OCI-M2 (cell line): Measurements from ENCODE around the gene CIAO3.
"Not testable (repeated sequence)": the region's sequence is repeated elsewhere in the genome, so short reads cannot be mapped to it uniquely, and the experiment has no call there.

Experiments
- DNase-seq: peaks from one replicate; lab custom pipeline; 2025; ENCODE audit not compliant: unreplicated experiment; lab: John Stamatoyannopoulos, UW

The CIAO3 gene

DNA sequence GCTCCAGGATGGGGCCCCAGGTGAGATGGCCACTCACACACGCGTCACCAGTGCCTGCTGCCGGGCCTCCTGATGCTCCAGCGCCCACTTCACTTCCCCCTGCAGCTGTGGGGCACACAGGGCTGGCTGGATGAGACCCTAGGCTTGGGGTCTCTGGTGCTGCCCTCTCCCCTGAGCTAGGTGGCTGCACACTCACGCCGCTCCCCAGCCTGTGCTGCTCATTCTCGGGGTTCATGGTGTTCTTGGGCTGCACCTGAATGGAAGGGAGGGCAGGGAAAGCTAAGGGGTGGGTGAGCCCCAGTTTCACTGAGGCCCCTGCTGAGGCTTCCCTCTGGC is 15.8 kb downstream of the CIAO3 start:
- no peak for DNase-seq

DNA sequence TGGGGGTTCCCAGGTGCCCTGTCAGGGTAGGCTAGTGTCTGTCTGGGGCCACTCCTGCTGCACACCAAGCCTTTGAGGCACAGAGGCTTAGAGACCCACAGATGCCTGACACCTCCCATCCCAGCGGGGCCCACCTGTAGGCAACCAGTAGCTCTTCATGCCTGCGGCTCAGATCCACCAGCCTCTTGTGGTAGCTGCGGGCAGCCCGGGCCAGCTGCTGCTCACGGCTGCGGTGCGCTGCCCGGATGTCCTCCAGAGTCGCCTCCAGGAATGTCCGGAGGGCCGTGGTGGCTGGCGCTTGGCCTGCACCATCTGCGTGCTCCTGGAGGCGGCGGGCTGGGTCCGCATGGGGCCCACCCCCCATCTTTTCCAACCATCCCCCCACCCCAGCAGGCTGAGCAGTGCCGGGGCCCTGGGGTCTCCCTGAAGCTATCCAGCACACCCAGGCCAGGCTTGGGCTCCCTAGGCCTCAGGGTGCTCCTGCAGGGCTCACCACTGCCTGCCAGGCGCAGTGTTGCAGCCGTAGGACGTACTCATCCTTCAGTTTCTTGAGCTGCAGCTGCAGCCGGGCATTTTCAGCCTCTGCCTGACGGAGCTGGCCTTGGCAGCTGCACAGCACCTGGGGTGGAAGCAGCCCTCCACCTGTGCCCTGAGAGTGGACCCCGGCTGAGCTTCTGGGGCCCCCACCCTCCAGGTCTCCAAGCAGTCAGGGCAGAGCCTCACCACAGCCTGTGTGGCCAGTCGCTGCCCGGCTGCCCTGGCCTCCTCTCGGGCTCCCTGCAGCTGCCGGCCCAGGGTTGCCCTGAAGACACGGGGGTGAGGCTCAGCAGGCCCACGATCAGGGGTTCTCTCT is 16.4 kb downstream of the CIAO3 start:
- DNase-seq: no peak

DNA sequence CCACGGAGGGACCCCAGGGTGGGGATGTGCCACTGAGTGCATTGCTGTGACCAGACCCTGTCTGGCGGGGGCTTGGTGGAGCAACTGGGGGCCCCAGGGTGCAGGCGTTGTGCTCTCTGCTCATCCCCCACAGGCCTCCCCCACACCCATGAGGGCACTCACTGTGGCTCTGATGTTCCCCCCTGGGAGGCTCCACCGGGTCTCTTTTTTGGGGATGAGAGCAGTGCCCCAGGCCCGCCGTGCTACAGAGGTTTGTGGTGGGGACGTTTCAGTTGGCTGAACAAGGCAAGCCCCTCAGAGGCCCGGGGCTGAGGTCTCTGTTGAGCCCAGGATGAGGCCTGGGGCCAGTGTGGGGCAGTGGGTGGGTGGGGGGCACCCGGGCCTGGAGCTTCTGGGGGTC is 17.1 kb downstream of the CIAO3 start:
- DNase-seq: no peak

DNA sequence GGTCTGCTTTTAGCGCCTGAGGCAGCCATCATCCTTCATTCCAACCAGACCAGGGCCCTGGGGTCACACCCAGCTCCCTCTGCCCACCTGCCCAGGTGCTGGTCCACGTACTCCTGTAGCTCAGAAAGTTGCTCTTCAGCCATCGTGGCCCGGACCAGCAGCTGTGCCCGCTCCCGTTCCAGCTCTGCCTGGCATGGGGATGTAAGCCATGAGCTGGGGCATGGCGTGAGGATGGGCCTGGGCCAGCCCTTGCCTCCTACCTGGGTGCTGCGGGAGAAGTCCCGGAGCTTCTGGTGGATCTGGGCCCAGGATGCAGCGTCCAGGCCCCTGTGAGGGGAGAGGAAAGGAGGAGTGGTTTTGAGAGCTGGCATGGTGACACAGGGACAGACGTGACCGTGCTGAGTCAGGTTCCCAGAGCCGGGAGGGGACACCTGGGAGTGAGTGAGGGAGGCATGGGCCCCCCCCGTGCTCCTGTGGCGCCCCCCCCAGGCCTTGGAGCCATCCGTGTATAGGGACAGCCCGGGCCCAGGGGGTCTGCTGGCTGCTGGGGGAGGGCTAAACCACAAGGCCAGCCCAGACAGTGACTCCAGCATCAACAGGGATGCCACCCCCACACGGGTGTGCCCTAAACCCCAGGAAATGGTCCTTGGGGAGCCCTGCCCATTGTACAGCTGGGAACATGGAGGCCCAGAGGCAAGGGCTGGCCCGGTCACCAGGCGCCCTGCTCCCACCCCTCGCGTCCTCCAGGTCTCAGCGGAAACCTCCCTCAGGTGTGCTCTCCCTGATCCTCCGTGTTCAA is 17.8 kb downstream of the CIAO3 start:
- DNase-seq: no peak

DNA sequence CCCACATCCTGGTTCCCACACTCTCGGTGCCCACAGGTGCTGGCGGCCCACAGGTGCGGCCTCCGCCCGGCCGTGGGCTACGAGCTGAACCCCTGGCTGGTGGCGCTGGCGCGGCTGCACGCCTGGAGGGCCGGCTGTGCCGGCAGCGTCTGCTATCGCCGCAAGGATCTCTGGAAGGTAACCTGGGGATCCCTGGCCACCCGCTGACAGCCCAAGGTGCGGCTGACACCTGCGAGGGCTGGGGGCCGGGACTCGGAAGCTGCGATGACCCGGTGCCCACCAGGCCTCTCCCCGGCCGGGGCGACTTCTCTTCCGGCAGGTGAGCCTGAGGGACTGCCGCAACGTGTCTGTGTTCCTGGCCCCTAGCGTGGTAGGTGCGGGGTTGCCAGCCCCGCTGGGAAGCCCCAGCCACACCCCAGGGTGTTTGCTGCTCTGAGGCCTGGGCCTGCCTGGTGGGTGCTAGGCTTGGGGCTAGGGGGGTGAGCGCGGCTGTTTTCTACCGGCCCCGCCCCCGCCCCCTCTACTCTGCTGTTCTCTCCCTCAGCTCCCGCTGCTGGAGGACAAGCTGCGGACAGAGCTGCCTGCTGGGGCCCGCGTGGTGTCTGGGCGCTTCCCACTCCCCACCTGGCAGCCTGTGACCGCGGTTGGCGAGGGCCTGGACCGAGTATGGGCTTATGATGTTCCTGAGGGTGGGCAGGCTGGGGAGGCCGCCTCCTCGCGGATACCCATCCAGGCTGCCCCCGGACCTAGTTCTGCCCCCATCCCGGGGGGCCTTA is 18.8 kb downstream of the CIAO3 start:
- DNase-seq: no peak

DNA sequence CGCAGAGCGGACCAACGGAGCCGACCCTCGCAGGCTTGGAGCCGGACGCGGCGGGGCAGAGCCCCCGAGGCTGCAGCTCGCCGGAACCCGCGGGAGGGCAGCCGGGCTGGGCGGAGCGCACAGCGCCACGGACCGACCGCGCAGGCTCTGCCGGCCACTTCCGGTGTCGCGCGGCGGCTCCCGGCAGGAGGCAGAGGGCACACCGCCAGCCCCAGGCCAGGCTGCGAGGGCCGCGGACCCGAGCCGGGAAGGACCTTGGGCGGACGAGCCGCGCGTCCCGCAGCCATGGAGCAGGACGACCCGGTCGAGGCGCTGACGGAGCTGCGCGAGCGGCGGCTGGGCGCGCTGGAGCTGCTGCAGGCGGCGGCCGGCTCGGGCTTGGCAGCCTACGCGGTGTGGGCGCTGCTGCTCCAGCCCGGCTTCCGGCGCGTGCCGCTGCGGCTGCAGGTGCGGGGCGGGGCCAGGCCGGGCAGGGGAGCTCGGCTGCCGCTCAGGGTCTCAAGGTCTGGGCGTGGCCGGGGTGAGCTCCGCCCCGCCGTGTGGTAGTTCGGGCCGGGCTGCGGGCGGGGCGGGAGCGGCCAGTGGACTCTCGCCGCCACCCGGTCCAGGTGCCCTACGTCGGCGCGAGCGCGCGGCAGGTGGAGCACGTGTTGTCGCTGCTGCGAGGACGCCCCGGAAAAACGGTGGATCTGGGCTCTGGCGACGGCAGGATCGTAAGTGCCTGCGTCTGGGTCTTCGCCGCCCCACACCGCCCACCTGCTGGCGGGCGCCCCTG is 19.6 kb downstream of the CIAO3 start, which contains the start of gene ANTKMT:
Gene ANTKMT, plus strand, starts transcription at position 157 of the 775 bp plus-strand sequence. Its CDS starts 129 bp downstream, at position 286.
- peak; percentile 63 for DNase-seq

DNA sequence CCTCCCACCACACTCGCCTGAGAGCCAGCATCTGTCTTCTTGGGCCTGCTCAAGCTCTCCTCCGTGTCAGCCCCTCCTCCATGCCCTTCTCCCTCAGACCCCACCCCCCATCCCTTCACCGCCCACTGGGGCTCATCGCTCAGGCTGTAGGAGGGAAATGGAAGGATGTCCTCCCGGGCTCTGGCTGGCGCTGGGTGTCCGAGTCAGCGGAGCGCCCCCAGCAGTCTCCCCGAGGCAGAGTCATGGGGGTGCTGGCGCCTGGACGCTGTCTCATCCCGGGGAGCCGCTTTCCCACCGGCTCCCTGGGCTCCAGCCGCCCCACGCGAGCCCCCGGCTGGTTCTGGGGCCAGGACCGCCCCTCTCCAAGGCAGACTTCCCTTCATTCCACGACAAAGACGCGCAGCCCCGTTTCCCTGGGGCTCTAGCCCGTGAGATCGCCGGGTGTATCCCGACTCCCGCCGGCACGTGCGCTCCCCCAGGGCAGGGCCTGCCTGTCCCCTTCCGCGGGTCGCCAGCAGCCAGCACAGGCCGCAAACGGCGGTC is 20.3 kb downstream of the CIAO3 start:
- DNase-seq: no peak

DNA sequence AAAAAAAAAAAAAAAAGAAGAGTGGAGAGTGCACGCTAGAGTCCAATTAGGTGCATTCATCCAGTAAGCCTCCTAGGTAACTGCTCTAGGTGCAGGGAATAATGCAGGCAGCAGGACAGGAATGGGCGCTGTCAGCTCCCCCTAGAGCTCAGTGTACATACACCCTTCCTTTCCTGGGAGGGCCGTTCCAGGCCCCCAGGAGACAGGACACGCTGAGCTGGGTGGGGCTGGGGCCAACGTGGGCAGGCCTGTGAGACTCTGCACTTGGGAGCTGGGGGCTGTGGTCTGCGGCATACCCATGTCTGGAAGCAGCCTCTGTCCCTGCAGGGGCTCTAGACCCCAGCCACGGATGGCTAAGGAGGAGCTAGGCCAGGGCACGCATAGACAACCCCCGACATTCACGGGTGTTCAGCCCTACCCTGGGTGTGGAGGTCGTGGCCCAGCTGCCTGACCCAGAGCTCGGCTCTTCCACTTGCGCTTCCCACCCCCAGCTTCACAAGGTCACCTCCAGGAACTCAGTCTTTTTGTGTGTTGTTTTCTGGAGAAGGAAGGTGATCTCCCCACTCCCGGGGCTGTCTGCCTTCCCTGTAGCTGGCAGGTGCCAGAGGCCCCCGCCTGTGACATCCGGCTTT is 20.9 kb downstream of the CIAO3 start:
- DNase-seq: no peak

DNA sequence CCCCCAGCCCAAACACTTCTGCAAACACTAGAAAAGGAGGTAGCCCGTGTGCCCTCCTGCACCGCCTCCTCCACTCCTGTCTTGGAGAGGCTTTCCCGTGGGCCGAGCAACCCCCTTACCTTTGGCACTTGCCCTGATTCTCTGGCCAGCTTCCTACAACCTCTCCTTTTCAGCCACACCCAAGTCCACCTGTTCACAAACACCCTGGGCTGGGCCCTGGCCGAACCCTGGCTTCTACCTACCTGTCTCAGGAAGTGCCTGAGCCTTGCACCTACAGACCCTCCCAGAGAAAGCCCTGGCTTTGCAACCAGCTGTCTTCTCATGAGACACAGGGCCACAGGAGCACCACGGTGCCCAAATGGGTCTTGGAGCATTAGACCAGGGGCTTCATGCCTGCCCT is 21.9 kb downstream of the CIAO3 start:
- DNase-seq: no peak

DNA sequence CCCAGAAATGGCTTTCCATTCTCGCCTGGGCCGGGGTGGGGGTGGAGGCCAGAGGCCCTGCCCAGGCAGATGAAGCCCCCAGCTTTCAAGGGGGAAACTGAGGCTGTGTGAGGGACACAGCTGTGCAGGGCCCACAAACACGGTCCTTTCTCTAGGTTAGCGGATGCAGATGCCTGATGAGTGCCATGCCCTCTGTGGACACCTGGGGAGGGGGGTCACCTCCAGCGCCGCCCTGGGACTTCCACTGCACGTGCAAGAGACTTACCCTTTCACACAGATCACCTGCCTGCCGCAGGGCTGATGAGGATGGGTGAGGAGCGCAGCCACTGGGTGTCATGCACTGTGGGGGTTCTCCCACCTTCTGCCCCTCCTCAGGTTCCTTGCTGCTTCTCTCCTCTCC is 22.4 kb downstream of the CIAO3 start:
- no peak for DNase-seq

DNA sequence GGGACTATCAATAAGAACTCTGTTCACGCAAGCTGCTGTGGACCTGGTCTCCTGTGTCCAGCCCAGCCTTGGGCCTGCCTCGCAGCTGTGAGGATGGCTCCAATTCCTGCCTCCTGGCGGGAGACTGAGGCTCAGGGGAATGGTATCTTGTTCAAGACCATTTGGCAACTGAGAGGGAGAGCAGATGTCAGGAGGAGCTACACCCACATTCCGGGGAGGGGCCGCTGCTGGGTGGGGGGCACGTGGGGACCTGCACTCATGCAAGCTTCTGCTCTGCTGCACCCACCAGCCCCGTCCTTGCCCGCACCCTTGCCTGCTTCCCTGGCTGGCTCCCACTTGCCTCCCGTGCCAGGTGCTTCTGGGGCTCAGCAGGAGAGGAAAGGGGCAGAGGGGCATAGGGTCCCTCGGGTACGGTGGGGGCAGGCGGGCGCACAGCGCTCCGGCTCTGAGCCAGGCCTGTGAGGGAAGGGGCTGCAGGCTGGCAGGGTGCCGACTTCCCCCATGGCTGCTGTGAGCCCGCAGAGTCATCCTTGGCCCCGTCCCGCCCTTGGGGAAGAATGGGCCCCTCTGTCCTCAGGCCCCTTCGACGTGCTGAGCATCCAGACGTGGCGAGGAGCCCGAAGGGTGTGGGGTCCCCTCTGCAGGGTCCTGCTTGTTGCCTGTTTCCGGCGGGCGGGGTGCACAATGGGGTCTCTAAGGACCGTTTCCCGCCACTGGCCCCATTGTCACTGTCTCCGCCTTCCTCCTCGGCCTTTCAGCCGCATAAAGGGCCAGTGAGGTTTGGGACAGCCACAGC is 23.1 kb downstream of the CIAO3 start:
- no peak for DNase-seq

DNA sequence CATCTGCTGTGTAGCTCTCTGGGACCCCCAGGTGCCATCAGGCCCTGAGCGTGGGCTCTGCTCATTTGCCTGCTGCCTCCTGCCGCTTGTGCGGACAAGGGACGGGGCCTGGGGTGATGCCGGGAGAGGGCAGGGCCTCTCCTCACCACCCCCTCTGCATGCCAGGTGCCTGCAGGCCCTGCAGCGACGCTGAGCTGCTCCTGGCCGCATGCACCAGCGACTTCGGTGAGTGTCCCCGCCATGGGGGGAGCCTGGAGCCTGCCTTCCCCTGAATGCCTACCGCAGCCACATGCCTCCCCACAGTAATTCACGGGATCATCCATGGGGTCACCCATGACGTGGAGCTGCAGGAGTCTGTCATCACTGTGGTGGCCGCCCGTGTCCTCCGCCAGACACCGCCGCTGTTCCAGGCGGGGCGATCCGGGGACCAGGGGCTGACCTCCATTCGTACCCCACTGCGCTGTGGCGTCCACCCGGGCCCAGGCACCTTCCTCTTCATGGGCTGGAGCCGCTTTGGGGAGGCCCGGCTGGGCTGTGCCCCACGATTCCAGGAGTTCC is 23.9 kb downstream of the CIAO3 start:
- no peak for DNase-seq

DNA sequence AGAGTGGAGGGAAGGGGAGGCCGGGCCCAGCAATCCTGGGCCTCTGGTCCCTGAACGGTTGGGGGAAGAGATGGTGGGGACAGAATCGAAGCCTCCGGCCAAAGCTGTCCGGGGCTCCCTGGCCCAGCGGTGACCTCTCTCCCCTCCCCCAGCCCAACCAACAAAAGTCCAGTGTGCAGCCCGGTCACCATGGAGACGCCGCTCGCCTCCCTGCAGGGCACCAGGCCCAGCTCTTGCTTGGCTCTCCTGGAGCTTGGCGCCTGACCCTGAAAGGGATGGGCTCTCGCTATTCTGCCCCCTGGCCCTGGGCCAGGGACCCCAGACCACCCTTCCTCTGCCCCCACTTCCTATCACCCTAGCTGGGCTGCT is 24.6 kb downstream of the CIAO3 start:
- DNase-seq: no peak

DNA sequence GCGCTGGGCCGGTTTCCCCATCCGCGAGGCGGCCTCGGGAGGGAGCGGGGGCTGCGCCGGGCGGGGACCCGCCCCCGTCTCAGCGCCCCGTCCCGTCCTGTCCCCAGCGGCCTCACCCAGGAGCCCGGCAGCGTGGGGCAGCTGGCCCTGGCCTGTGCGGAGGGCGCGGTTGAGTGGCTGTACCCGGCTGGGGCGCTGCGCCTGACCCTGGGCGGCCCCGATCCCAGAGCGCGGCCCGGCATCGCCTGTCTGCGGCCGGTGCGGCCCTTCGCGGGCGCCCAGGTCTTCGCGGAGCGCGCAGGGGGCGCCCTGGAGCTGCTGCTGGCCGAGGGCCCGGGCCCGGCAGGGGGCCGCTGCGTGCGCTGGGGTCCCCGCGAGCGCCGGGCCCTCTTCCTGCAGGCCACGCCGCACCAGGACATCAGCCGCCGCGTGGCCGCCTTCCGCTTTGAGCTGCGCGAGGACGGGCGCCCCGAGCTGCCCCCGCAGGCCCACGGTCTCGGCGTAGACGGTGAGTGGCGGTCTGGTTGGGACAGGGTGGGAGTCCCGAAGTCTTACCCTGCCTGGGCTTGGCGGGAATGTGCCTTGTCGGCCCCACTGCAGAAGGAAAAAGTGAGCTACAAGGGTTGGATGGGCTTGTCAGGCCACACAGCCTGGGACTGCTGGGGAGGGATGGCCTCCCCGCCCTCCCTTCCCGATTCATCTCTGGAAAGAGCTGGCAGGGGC is 25.2 kb downstream of the CIAO3 start:
- DNase-seq: no peak

DNA sequence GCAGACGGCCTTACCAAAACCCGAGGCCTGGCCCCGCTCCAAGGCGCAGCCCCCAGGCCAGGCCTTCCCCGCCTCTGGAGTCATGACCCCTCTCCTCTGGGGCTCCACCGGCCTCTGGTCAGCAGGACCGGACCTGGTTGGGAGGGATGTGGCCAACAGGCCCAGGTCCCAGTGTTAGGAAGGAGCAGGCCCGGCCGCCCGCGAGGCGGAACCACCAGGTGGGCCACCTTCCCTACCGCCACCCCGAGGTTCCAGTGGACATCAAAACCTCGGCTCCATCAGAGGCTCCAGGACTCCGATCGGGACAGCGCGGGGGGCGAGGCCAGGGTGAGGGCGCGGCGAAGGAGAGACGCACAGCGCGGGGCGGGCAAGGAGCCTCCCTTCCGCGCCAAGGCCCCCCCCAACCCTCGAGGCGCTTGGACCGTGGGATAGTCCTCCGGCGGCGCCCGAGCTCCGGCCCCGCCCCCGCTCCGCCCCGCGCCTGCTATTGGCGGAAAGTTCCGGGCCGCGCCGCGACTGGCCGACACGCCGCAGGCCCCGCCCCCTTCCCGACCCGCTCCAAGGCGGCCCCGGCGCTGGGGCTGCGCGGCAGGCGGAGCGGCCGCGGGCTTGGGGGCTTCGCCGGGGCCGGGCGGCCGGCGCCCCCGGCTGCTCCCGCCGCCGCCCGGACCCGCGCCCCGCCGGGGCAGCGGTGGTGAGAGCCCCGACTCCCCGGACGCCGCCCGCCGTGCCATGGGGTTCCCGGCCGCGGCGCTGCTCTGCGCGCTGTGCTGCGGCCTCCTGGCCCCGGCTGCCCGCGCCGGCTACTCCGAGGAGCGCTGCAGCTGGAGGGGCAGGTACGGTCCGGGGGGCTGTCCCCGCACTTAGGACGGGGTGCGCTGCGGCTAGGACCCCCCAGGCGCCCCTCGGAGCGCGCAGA is 26.0 kb downstream of the CIAO3 start, which contains the start of gene METRN:
Gene METRN, plus strand, starts transcription at position 561 of the 919 bp plus-strand sequence. Its CDS starts 172 bp downstream, at position 733.
- DNase-seq: no peak

DNA sequence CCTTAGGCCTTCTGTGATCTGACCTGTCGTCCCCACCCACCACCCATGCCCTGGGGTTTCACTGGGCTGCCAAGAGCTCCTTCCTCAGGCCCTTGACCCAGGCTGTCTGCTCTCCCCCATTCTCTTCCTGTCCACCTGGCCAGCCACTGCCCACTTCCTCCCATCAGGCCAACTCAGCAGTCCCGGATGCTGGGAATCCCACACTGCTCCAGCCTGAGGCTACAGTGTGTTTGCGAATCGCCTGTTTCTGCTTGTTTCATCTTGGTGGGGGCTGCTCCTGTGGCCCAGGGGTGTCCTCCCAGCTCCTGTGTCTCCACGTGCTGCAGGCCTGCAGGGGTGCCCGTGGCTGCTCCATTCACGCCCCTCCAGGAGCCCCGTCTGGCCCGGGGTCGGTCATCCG is 26.7 kb downstream of the CIAO3 start:
- no peak for DNase-seq

DNA sequence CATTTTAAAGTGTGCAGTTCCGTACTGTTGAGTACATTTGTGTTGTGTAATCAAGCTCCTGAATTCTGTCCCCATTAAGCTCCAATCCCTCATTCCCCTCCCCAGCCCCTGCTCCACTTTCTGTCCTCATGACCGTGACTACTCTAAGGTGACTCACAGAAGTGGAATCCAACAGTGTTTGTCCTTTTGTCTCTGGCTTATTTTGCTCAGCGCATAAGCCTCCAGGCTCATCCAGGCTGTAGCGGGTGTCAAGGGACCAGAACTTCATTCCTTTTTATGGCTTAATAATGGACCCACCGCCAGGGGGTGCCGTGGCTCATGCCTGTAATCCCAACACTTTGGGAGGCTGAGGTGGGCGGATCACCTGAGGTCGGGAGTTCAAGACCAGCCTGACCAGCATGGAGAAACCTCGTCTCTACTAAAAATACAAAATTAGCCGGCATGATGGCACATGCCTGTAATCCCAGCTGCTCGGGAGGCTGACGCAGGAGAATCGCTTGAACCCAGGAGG is 28.0 kb downstream of the CIAO3 start:
- DNase-seq: not testable (repeated sequence)
